ENCODE results near the gene KANSL1L. TPM values are rescaled to one million over a fixed set of nuclear protein-coding genes. Genes with fewer than 3 reads are reported as not detected.

The KANSL1L gene
- total and polyA plus RNA-seq, 8 donors: 29.6 to 54.6 (median 47.5) TPM

GRCh38 chr2:209984291-209984690, 186.9 kb downstream of the KANSL1L start:
- TF ChIP-seq CTCF (IDR thresholded peaks at IDR 0.05): no peak
- H3K27ac ChIP-seq: no peak overlapping the region
- ATAC-seq (no peak), DNase-seq (no peak)
- intact Hi-C loops (cut with DNase I): no loop called here
- H3K27me3 ChIP-seq: no peaks in the 10 kb centered on the region
- no peak overlapping the region for H3K4me3 ChIP-seq
- no peaks in the 10 kb centered on the region for H3K9me3 ChIP-seq
- H3K36me3 ChIP-seq: no peaks in the 10 kb centered on the region
- peaks cover 0 to 7% of the 10 kb centered on the region in 2 donors for H3K4me1 ChIP-seq

GRCh38 chr2:209977386-209978239, 193.6 kb downstream of the KANSL1L start:
- intact Hi-C loops (cut with DNase I): loop anchor here in 1 of 2 donors (5.0 kb wide), 1 partner anchor 220 kb away; no protein-coding TSS in a partner anchor
- TF ChIP-seq CTCF (IDR thresholded peaks at IDR 0.05): peak; percentile 49 to 55
- no peaks in the 10 kb centered on the region for H3K27me3 ChIP-seq
- DNase-seq: peak in 1 of 4 donors; percentile 44
- H3K36me3 ChIP-seq: no peaks in the 10 kb centered on the region
- peak; percentile 61 for ATAC-seq
- H3K27ac ChIP-seq: no peak overlapping the region
- H3K4me1 ChIP-seq: no peaks in the 10 kb centered on the region
- no peak overlapping the region for H3K4me3 ChIP-seq
- no peaks in the 10 kb centered on the region for H3K9me3 ChIP-seq

- Histone ChIP-seq H3K4me1 (no peaks in the 10 kb centered on the region), H3K27ac (no peak overlapping the region), H3K9me3 (no peaks in the 10 kb centered on the region), H3K4me3 (no peak overlapping the region), H3K27me3 (no peaks in the 10 kb centered on the region), H3K36me3 (no peaks in the 10 kb centered on the region)
- TF ChIP-seq CTCF (IDR thresholded peaks at IDR 0.05): no peak
- intact Hi-C loops (cut with DNase I): loop anchor here in 1 of 2 donors (5.0 kb wide), 1 partner anchor 220 kb away; no protein-coding TSS in a partner anchor
- ATAC-seq (no peak), DNase-seq (no peak)
Observed at GRCh38 chr2:209976698-209977385, 194.4 kb downstream of the KANSL1L start.

- Histone ChIP-seq H3K9me3 (no peaks in the 10 kb centered on the region), H3K4me3 (no peak overlapping the region), H3K4me1 (no peaks in the 10 kb centered on the region), H3K36me3 (no peaks in the 10 kb centered on the region), H3K27me3 (no peaks in the 10 kb centered on the region), H3K27ac (no peak overlapping the region)
- no peak for ATAC-seq
- no peak for DNase-seq
- no peak for TF ChIP-seq CTCF (IDR thresholded peaks at IDR 0.05)
- intact Hi-C loops (cut with DNase I): no loop called here
Observed at GRCh38 chr2:209974576-209974975, 196.6 kb downstream of the KANSL1L start.

GRCh38 chr2:209973328-209973727, 197.9 kb downstream of the KANSL1L start:
- no peak for TF ChIP-seq CTCF (IDR thresholded peaks at IDR 0.05)
- intact Hi-C loops (cut with DNase I): no loop called here

More at GRCh38 chr2:209973328-209973727, 197.9 kb downstream of the KANSL1L start:
- Histone ChIP-seq H3K4me3 (no peak overlapping the region), H3K36me3 (no peaks in the 10 kb centered on the region), H3K27me3 (no peaks in the 10 kb centered on the region), H3K4me1 (no peaks in the 10 kb centered on the region), H3K9me3 (no peaks in the 10 kb centered on the region), H3K27ac (no peak overlapping the region)
- ATAC-seq (no peak), DNase-seq (no peak)

Measured in left lung (tissue), 10 donors.